Posterior cingulate gyrus (tissue), 11 donors: Measurements from ENCODE around the gene RTF2.
"Not testable (repeated sequence)": the region's sequence is repeated elsewhere in the genome, so short reads cannot be mapped to it uniquely, and the experiment has no call there.

Experiments
- DNase-seq, 10 donors: peaks; one replicate each; pipeline versions ENCODE4 v3.0.0 to v3.0.0-alpha.2; 2020 to 2021; ENCODE audit warnings: mixed read lengths in 3 of 10
- intact Hi-C: fragments of 100-400 bp; cut with DNase I; formaldehyde crosslinking; loops from one replicate; pipeline ENCODE4 v1.15.1; 2023

RTF2 gene

DNA sequence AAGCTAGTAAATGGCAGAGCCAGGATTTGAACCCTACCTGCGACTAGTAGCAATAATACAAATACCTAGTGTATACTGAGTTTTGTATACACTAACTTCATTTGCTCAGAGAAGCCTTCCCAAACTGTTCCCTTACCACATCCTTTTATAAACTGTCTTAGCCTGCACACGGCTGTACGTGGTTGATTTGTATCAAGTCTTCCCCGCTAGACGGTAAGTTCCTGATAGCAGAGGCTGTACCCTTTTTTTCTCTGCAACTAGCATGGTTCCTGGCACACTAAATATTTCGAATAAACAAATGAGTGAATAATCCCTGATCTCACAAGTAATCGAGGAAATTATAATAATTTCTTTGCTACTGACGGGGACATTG is 636 bp downstream of the RTF2 start:
- intact Hi-C loops, result loop anchor here (2.0 to 5.0 kb wide), 2 partner anchors 76 to 883 kb away; partner anchors contain the start of genes AURKA, CSTF1 and RAE1
- no peak for DNase-seq

DNA sequence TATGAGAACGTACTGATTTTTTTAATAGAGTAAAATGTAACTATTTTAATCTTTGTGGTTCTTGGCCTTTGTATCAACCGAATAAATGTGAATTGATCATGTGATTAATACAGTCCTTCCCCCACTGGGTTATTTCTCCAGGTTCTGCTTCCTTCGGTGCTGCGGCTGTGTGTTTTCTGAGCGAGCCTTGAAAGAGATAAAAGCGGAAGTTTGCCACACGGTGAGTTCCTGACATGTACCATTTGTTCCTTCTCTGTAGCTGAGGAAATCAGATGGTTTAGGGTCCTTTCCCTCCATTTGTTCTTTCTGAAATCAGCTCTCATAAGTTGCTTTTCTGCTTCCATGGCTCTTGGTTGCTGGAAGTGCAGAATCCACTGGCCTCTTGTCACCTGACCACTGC is 15.5 kb downstream of the RTF2 start:
- intact Hi-C loops, result no loop called here
- DNase-seq, result no peak

DNA sequence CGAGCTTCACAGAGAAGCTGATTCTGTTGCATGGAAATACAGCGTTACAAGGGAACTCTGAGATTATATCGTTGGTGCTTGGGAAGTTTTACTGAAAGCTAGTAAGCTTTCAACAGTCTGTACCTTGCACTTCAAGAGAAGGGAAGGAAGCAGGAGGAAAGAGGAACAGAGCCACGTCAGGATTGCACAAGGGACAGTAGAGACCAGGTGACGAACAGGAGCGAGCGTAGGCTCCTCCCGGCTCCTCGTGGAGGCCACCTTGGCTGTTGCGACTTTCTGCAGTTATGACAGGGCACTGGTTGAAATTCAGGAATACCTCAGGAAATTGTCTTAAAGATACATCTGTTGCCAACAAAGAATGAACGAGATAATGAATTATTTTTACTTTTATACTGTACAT is 18.8 kb downstream of the RTF2 start:
- intact Hi-C loops, result no loop called here
- no peak for DNase-seq

- DNase-seq, result no peak
- intact Hi-C loops, result no loop called here
Observed at GRCh38 chr20:56488566-56488965, 20.1 kb downstream of the RTF2 start.

GRCh38 chr20:56501116-56501515 is 32.7 kb downstream of the RTF2 start:
- intact Hi-C loops, result no loop called here
- DNase-seq, result no peak

- intact Hi-C loops, result no loop called here
Observed at GRCh38 chr20:56503916-56504315, 35.5 kb downstream of the RTF2 start.

DNA sequence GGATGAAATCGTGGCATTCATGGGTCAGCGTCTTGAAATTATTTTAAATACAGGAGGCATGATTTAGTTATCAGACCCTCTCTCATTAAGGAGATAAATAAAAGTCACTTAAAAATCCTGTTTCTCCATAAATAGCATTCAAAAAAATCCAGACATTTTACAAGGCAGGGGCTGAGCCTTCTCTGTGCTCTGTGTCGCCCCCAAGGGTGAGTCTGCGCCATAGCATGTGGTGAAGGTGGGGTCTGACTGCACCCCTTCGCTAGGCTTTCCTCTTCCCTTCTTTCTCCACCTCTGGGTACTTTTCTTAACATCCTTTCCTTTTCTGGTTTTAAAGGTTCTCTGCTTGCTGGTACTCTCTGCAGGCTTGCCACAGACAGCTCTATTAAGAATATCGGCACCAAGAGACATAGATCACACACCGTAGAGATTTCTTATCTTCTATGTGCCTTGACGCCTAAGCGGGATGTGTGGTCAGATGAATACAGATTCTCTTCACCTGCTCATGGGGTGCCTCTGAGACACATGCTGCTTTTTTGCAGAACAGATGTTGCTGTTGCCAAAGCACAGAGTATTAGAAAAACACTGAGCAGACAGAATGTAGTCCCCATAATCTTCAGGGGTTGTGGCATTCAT is 36.1 kb downstream of the RTF2 start:
- DNase-seq, result no peak
- intact Hi-C loops, result no loop called here

More at GRCh38 chr20:56503916-56504315, 35.5 kb downstream of the RTF2 start:
- no peak for DNase-seq

DNA sequence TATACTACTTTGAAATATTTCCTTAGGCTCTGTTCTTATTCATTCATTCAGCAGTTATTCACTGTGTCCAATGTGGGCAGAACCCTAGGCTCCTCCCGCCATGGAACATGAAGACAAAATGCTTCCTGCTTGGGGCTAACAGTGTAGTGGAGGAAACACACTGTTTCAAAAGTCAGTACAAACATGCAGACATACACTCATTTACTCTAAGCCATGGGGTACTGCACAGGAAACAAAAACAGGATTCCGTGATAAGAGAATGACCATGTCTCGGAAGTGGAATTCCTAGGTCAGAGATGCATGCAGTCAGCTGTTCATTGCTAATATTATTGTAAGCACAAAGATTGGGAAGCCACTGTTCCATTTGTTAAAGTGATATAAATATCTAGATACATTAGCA is 37.7 kb downstream of the RTF2 start:
- intact Hi-C loops, result no loop called here

DNA sequence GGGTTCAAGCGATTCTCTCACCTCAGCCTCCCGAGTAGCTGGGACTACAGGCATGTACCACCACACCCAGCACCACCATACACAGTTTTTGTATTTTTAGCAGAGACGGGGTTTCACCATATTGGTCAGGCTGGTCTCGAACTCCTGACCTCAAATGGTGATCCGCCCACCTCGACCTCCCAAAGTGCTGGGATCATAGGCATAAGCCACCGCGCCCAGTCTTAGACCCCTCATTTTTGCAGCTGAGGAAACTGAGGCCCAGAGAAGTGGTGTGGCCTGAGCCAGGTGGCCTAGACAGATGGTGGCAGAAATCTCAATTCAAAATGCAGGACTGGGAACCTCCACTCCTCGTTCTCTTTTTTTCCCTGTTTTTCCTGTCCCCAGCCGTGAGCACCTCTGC is 43.5 kb downstream of the RTF2 start:
- DNase-seq, result peak in 1 of 10 donors; percentile 27
- intact Hi-C loops, result no loop called here

More for the DNA sequence above, 37.7 kb downstream of the RTF2 start:
- no peak for DNase-seq

- intact Hi-C loops, result no loop called here
- peak in 1 of 10 donors; percentile 73 for DNase-seq
Observed at GRCh38 chr20:56513161-56514150, 45.0 kb downstream of the RTF2 start.

DNA sequence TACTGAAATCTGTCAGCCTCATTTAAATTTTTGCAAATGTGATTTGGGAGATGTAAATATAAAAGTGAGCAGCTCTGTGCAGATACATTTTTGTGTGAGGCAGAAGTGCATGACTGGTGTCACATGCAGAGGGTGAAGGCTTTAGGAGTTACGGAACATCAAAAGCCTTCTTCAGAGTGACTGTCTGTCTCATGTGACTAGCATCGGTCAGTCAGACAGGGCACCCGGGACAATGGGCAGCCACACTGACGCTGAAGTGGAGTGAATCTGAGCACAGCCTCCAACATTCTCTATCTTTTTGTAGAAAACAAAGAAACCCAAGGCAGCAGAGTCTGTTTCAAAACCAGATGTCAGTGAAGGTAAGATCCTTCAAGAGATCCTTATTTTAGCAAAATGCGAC is 48.2 kb downstream of the RTF2 start:
- peak in 4 of 10 donors; percentile 13 to 79 (median 43) for DNase-seq
- intact Hi-C loops, result no loop called here

DNA sequence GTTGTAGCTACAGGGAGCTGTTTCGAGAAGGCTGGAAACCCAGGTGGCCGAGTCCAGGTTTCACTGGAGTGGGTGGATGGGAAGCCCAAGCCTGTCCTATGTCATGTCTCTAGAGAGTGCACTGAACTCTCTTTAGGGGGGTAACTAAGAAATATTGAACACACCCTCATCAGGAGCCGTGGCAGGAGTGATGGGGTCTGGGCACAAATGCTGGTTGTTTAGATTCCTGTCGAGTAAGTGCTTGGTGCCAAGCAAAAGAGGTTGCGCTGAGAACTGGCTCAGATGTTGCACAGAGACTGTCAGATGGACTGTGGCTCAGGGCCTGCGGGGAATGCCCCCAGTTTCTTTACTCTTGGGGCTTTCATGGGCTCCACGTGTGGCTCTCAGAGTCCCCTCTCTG is 48.8 kb downstream of the RTF2 start:
- intact Hi-C loops, result no loop called here
- peak in 1 of 10 donors; percentile 55 for DNase-seq

- DNase-seq, result no peak
- intact Hi-C loops, result no loop called here
Observed at GRCh38 chr20:56517641-56518040, 49.2 kb downstream of the RTF2 start.

GRCh38 chr20:56518126-56518525 is 49.7 kb downstream of the RTF2 start:
- peak in 1 of 10 donors; percentile 50 for DNase-seq
- intact Hi-C loops, result no loop called here

DNA sequence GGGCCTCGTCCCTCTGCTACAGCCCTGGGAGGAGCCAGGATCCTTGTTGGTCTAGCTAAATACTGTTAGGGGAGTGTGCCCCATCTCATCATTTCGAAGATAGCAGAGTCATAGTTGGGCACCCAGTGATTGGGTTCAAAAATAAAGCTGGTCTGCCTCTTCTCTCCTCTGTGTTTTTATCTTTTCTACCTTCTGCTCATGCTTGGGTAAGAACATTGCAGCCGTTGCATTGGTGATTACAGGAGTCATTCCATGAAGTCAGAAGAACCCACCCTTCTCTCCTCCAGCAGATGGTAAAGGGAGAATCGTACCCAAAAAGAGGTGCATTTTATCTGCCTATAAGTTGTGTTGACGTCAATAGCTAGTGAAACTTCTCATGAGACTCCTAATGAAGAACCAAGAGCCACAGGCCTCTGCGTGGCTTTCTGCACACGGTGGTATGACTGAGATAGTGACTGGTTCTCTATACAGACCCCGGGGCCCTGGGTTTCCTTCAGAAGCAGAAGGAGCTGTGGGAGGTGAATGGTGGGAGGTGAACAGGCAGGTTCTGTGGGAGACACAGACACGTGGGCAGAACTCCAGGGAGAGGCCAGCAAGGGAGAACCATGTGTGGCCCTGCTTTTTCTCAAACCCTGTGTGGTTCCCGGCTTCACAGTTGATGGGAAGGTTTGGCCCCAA is 50.4 kb downstream of the RTF2 start:
- no peak for DNase-seq
- intact Hi-C loops, result no loop called here

- intact Hi-C loops, result no loop called here
- DNase-seq, result no peak
Observed at GRCh38 chr20:56519551-56519950, 51.1 kb downstream of the RTF2 start.

DNA sequence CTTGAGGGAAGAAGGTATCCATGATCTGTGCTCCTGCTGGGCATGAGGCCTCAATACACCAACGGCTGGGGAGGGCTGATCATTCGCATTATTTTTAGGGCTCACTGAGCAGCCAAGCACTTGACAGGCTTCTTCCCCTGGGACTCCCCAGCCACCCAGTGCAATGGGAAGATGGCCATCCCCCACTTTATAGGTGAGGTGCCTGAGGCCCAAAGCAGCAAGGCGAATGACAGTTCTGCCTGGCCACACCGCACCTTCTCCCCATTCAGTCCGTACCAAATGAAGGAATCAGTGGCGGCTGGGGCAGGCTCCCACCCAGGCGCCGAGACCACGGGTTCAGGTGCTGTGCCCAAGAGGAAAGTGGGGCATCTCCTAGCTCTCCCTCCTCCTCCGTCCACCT is 51.8 kb downstream of the RTF2 start:
- intact Hi-C loops, result no loop called here
- DNase-seq, result peak in 1 of 10 donors; percentile 57

GRCh38 chr20:56520746-56521354 is 52.4 kb downstream of the RTF2 start:
- DNase-seq, intact Hi-C loops: not testable (repeated sequence)

- intact Hi-C loops, result no loop called here
- no peak for DNase-seq
Observed at GRCh38 chr20:56522311-56522710, 53.9 kb downstream of the RTF2 start.

DNA sequence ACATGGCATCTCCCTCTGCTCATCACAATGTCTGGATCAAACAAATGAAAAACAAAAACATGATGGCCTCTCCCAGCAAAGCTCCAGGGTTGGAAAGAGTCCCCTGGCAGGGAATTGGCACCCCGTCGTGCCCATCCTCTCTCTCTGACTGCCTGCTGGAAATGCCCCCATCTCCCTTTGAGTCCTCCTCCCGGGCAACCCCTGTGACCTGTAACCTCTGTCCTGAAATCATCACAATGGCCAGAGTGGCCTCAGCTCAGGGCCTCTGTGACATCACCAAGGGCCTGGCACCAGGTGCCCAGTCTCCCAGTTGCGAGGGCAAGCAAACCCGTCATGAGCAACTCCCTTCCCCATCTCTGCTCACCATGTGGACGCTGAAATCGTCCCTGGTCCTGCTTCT is 56.0 kb downstream of the RTF2 start, which contains the start of gene FAM209A:
Gene FAM209A (plus strand): TSS at position 301 of the 400 bp plus-strand sequence. CDS start 65 bp downstream, at position 366.
- intact Hi-C loops, result not testable (repeated sequence)

More for the DNA sequence above, 56.0 kb downstream of the RTF2 start, which contains the start of gene FAM209A:
- not testable (repeated sequence) for DNase-seq
